AG04450 (cell line): ENCODE results near the gene ONECUT3. TPM values are rescaled to one million over a fixed set of nuclear protein-coding genes. Genes with fewer than 3 reads are reported as not detected.

Experiments
- CTCF ChIA-PET: fragments of 300-600, 350-600 bp; formaldehyde crosslinking; extraction: SDS; loops from one replicate; lab custom pipeline; 2022; ENCODE audit warnings: antibody characterized with exemption, inconsistent platforms; lab: Charles Lee
- POLR2A ChIA-PET: fragments of 350-600 bp; formaldehyde crosslinking; extraction: SDS; loops from one replicate; lab custom pipeline; 2021; ENCODE audit warnings: antibody characterized with exemption, inconsistent platforms; lab: Yijun Ruan, JAX
- DNase-seq: peaks from one replicate; pipeline ENCODE4 v3.0.0-alpha.2; 2011; ENCODE audit warnings: low read depth, low spot score
- H3K27ac ChIP-seq: one replicate; pipeline ENCODE4 v1.5.1; 2012; ENCODE audit warnings: low read depth, low read length, control low read depth
- H3K27me3 ChIP-seq: one replicate; pipeline ENCODE4 v1.6.0; 2012; ENCODE audit warnings: low read length; ENCODE audit not compliant: control insufficient read depth, insufficient read depth
- H3K4me3 ChIP-seq: 2 replicates; pipeline ENCODE4 v1.5.1; 2011; ENCODE audit warnings: mild to moderate bottlenecking, low read depth, low read length, control low read depth
- H3K9me3 ChIP-seq: 2 replicates; pipeline ENCODE4 v1.5.1; 2012; ENCODE audit warnings: low read length; ENCODE audit not compliant: control insufficient read depth, insufficient read depth
- polyA plus RNA-seq: library from polyadenylated mRNA; depleted of rRNA; stranded (reverse); fragments of >200 nt; gene quantifications from 2 replicates; pipeline ENCODE4 v1.2.3, GENCODE V29; 2011
- TF ChIP-seq, protein P1 (sequence below): IDR thresholded peaks from 2 replicates; pipeline ENCODE4 v1.5.1; 2011; ENCODE audit warnings: low read depth, low read length, control low read depth, inconsistent platforms

The ONECUT3 gene
- polyA plus RNA-seq, 1 experiment = not detected

DNA sequence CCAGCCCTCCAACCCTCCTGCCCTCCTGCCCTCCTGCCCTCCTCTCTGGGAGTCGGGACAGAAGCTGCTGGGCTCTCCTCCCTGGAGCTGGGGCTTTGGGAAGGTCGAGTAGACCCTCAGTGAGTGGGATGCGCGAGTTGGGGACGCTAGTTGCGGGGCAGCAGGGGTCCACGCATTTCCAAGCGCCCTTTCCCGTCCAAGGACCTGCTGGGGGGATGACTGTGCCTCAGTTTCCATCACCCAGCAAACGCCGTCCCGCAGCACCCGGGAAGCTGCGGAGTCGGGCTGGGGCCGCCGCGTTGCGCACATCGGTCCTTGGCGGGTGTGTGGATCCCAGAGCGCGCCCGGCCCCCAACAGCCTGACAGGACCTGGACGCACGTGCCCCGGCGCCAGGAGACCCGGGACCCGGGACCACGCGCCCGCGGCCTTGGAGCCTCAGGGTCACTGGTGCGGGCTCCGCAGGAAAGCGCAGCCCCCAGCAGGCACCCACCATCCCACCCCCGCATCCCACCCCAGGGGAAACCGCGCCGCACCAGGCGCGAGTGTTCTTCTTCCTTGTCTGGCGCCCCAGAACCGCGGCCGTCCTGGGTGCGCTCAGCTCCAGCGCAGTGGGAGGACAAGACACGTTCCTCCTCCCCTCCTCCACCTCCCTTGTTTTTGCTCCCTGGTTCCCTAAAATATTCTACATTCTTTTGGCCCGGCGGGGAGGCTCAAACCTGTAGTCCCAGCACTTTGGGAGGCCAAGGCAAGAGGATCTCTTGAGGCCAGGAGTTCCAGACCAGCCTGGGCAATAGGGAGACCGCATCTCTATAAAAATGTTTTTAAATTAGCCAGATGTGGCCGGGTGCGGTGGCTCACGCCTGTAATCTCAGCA, 9.2 kb downstream of the ONECUT3 start:
- no peaks in the 10 kb centered on the region; the same call in 1 of the 2 replicates for H3K9me3 ChIP-seq
- no peak overlapping the region for H3K4me3 ChIP-seq
- ChIA-PET POLR2A (no interaction called here), CTCF (interaction anchor here (1.1 kb wide), 1 partner anchor 19 kb away, joined by 7 read pairs; no protein-coding TSS in a partner anchor)
- no peak for DNase-seq
- no peak overlapping the region for H3K27ac ChIP-seq
- TF ChIP-seq, protein P1, sequence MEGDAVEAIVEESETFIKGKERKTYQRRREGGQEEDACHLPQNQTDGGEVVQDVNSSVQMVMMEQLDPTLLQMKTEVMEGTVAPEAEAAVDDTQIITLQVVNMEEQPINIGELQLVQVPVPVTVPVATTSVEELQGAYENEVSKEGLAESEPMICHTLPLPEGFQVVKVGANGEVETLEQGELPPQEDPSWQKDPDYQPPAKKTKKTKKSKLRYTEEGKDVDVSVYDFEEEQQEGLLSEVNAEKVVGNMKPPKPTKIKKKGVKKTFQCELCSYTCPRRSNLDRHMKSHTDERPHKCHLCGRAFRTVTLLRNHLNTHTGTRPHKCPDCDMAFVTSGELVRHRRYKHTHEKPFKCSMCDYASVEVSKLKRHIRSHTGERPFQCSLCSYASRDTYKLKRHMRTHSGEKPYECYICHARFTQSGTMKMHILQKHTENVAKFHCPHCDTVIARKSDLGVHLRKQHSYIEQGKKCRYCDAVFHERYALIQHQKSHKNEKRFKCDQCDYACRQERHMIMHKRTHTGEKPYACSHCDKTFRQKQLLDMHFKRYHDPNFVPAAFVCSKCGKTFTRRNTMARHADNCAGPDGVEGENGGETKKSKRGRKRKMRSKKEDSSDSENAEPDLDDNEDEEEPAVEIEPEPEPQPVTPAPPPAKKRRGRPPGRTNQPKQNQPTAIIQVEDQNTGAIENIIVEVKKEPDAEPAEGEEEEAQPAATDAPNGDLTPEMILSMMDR = no peak
- H3K27me3 ChIP-seq = peaks cover 89% of the 10 kb centered on the region

DNA sequence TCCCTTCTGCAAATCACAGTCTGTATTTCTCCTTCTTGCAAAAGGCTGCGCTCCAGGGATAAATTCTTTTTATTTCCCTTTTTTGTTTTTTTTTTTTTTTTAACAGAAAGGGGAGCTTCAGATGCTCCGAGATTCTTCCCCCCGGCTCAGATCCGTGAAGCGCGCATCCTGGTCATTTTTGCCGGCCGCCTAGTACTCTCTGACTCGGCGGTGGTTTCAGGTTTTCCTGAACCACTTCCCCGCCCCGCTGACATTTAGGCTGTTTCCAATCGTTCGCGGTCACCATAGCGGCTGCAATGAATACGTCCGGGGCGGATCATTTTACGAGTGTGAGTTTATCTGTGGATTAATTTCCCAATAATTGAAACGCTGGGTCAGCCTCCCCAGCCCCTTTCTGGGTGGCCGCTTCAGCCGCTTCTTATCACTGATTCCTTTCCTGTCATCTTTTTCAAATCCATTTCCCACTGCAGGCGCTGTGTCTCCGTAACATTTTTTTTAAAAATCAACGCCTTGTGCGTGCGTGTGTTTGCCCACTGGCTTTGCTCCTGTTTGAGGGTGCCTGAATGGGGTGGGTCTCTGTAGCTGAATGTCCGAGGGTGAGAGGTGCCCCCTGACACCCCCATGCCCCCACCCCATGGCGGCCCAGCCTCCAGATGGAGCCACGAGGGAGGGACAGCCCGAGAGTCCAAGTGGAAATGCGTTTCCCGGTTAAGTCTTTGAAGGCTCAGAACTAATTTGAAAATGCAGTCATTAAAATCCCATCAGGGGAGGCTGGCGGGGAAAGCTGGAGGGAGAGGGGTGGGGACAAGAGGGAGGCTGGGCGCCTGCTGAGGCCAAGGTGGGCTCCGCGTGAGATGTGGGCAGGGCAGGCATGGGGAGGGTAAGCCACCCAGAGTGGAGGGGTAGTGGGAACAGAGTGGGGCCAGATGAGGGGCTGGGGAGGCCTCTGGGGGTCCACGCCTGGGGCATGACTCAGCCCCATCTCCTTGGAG, 10.6 kb downstream of the ONECUT3 start:
- Histone ChIP-seq H3K27me3 (peaks cover 79% of the 10 kb centered on the region), H3K27ac (no peak overlapping the region), H3K4me3 (no peak overlapping the region), H3K9me3 (no peaks in the 10 kb centered on the region; the same call in 1 of the 2 replicates)
- POLR2A ChIA-PET = no interaction called here
- no peak for DNase-seq
- TF ChIP-seq, protein P1 = no peak
- CTCF ChIA-PET = interaction anchor here (1.6 to 2.1 kb wide), 3 partner anchors 62 to 218 kb away, joined by 3 to 14 read pairs (median 4); no protein-coding TSS in a partner anchor

DNA sequence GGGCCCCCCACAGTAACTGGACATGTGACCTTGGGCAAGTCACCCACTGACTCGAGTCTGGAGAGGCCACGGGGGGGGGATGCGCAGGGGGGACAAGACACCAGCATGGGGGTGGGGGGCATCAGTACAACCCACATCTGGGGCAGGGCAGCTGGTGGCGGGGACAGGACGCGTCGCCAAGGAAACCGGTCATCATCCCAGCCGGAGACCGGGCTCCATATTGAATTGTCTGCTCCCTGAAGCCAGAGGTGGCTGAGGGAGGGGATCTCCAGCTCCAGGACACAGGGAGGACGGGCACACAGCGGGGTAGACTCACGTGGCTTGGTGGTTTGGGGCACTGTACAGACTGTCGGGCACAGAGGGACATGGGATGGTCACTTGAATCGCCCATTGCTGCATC, 11.4 kb downstream of the ONECUT3 start:
- peaks cover 76% of the 10 kb centered on the region for H3K27me3 ChIP-seq
- POLR2A ChIA-PET = no interaction called here
- TF ChIP-seq, protein P1 = no peak

GRCh38 chr19:1765232-1765903, 12.1 kb downstream of the ONECUT3 start:
- TF ChIP-seq, protein P1 = no peak

More for the DNA sequence above, 11.4 kb downstream of the ONECUT3 start:
- no peak overlapping the region for H3K27ac ChIP-seq
- DNase-seq = no peak
- no peaks in the 10 kb centered on the region; the same call in 1 of the 2 replicates for H3K9me3 ChIP-seq
- no peak overlapping the region for H3K4me3 ChIP-seq
- CTCF ChIA-PET = interaction anchor here (0.6 to 3.3 kb wide), 6 partner anchors 61 to 219 kb away, joined by 3 to 19 read pairs (median 4); no protein-coding TSS in a partner anchor

More at GRCh38 chr19:1765232-1765903, 12.1 kb downstream of the ONECUT3 start:
- H3K4me3 ChIP-seq = no peak overlapping the region
- CTCF ChIA-PET = interaction anchor here (0.6 to 3.3 kb wide), 5 partner anchors 92 to 219 kb away, joined by 3 to 19 read pairs (median 4); no protein-coding TSS in a partner anchor
- POLR2A ChIA-PET = no interaction called here
- H3K27ac ChIP-seq = no peak overlapping the region
- no peaks in the 10 kb centered on the region; the same call in 1 of the 2 replicates for H3K9me3 ChIP-seq
- no peak for DNase-seq
- peaks cover 72% of the 10 kb centered on the region for H3K27me3 ChIP-seq
